GM18505 (cell line): Measurements from ENCODE around the gene USP3.

ENCODE experiments used
- ATAC-seq: cut with Tn5 transposase; IDR thresholded peaks from one replicate; pipeline ENCODE4 v1.9.1; 2021; ENCODE audit not compliant: unreplicated experiment
- POLR2A ChIP-seq: IDR thresholded peaks from 4 replicates; pipeline ENCODE4 v1.6.1; 2011; ENCODE audit warnings: borderline replicate concordance; ENCODE audit not compliant: insufficient read depth, insufficient read length; ENCODE audit errors: extremely low read depth

USP3 gene

GRCh38 chr15:63504247-63504978 is at the start of gene USP3:
TSS of gene USP3 (plus strand) at chr15:63504593. CDS start at chr15:63504740, 147 bp downstream.
- TF ChIP-seq POLR2A, result peak; percentile 91
- ATAC-seq, result peak; percentile 51

GRCh38 chr15:63456258-63456657 is 48.1 kb upstream of the USP3 start:
- TF ChIP-seq POLR2A, result no peak
- no peak for ATAC-seq

- no peak for ATAC-seq
- no peak for TF ChIP-seq POLR2A
Observed at GRCh38 chr15:63457379-63457778, 47.0 kb upstream of the USP3 start.

- ATAC-seq, result no peak
- TF ChIP-seq POLR2A, result no peak
Observed at GRCh38 chr15:63458026-63458425, 46.4 kb upstream of the USP3 start.

- no peak for ATAC-seq
- TF ChIP-seq POLR2A, result no peak
Observed at GRCh38 chr15:63458794-63459395, 45.5 kb upstream of the USP3 start.

- no peak for TF ChIP-seq POLR2A
- no peak for ATAC-seq
Observed at GRCh38 chr15:63460210-63461155, 43.9 kb upstream of the USP3 start.

GRCh38 chr15:63461230-63461985 is 43.0 kb upstream of the USP3 start:
- no peak for ATAC-seq
- TF ChIP-seq POLR2A, result no peak

GRCh38 chr15:63462088-63462487 is 42.3 kb upstream of the USP3 start:
- no peak for ATAC-seq
- TF ChIP-seq POLR2A, result no peak

GRCh38 chr15:63463036-63463435 is 41.4 kb upstream of the USP3 start:
- no peak for ATAC-seq
- TF ChIP-seq POLR2A, result no peak

- no peak for ATAC-seq
- TF ChIP-seq POLR2A, result no peak
Observed at GRCh38 chr15:63463793-63464192, 40.6 kb upstream of the USP3 start.

- TF ChIP-seq POLR2A, result no peak
- no peak for ATAC-seq
Observed at GRCh38 chr15:63465104-63465503, 39.3 kb upstream of the USP3 start.

GRCh38 chr15:63466378-63467192 is 37.8 kb upstream of the USP3 start:
- ATAC-seq, result peak; percentile 52
- TF ChIP-seq POLR2A, result no peak
